Endothelial cell of umbilical vein (primary cell): ENCODE results near the gene DPP10.

ENCODE experiments used
- CTCF ChIP-seq, 2 donors: IDR thresholded peaks; 1 replicate in 1 of 2; 2 replicates in 1 of 2; pipeline ENCODE4 v1.5.1; 2011; ENCODE audit warnings: low read length in 2 of 2, mild to moderate bottlenecking in 2 of 2, moderate library complexity in 2 of 2, control low read depth in 1 of 2, inconsistent platforms in 1 of 2, low read depth in 1 of 2; ENCODE audit not compliant: insufficient read depth in 1 of 2; ENCODE audit errors: extremely low read depth in 1 of 2
- POLR2A ChIP-seq: IDR thresholded peaks from 2 replicates; pipeline ENCODE4 v1.6.1; 2012; ENCODE audit warnings: low read depth, mild to moderate bottlenecking, control low read depth, low read length

- TF ChIP-seq CTCF (IDR thresholded peaks at IDR 0.05; ENCODE audit: extremely low read depth in 1 of 2, insufficient read depth in 1 of 2, low read depth in 1 of 2, low read length in 2 of 2), result no peak
- TF ChIP-seq POLR2A, result no peak
These were observed 594.4 kb downstream of the DPP10 start for GRCh38 chr2:115036818-115037217.
